HUES48 (cell line): Measurements from ENCODE around the gene STK40.

Experiments
- H3K27ac ChIP-seq: one replicate; pipeline ENCODE4 v1.7.0; 2013; ENCODE audit warnings: low read depth, low read length, inconsistent platforms
- H3K27me3 ChIP-seq: 2 replicates; pipeline ENCODE4 v1.6.1; 2013; ENCODE audit warnings: mild to moderate bottlenecking, low read length; ENCODE audit not compliant: control insufficient read depth, insufficient read depth
- H3K36me3 ChIP-seq: 2 replicates; pipeline ENCODE4 v1.6.1; 2013; ENCODE audit warnings: low read length; ENCODE audit not compliant: control insufficient read depth, insufficient read depth
- H3K4me1 ChIP-seq: 2 replicates; pipeline ENCODE4 v1.6.1; 2013; ENCODE audit warnings: mild to moderate bottlenecking, low read length; ENCODE audit not compliant: control insufficient read depth, insufficient read depth
- H3K4me3 ChIP-seq: 2 replicates; pipeline ENCODE4 v1.5.1; 2013; ENCODE audit warnings: mild to moderate bottlenecking, low read depth, low read length
- H3K9ac ChIP-seq: 2 replicates; pipeline ENCODE4 v1.6.1; 2013; ENCODE audit warnings: mild to moderate bottlenecking, low read depth, low read length, moderate library complexity
- H3K9me3 ChIP-seq: 2 replicates; pipeline ENCODE4 v1.6.1; 2013; ENCODE audit warnings: low read length; ENCODE audit not compliant: control insufficient read depth, insufficient read depth

Gene STK40

GRCh38 chr1:36385410-36386264, at the start of gene STK40:
Gene STK40 (minus strand): TSS chr1:36385924. CDS start chr1:36361332, 24,592 bp downstream.
- Histone ChIP-seq H3K27ac (peak within 1 kb of the TSS; percentile 99), H3K9me3 (no peaks in the 10 kb centered on the region), H3K27me3 (no peaks in the 10 kb centered on the region), H3K9ac (peak within 1 kb of the TSS; percentile 96), H3K4me3 (peak within 1 kb of the TSS; percentile 88), H3K36me3 (peaks cover 6% of the 10 kb centered on the region), H3K4me1 (peaks cover 19% of the 10 kb centered on the region)

GRCh38 chr1:36433102-36433501, 47.4 kb upstream of the STK40 start:
- no peaks in the 10 kb centered on the region for H3K27me3 ChIP-seq
- no peak overlapping the region for H3K27ac ChIP-seq
- H3K4me3 ChIP-seq: no peak overlapping the region
- no peaks in the 10 kb centered on the region for H3K36me3 ChIP-seq
- no peaks in the 10 kb centered on the region for H3K9me3 ChIP-seq
- H3K4me1 ChIP-seq: no peaks in the 10 kb centered on the region
- no peak overlapping the region for H3K9ac ChIP-seq

- no peaks in the 10 kb centered on the region for H3K27me3 ChIP-seq
- H3K4me3 ChIP-seq: no peak overlapping the region
- no peak overlapping the region for H3K27ac ChIP-seq
- no peaks in the 10 kb centered on the region for H3K9me3 ChIP-seq
- H3K9ac ChIP-seq: no peak overlapping the region
- no peaks in the 10 kb centered on the region for H3K36me3 ChIP-seq
- no peaks in the 10 kb centered on the region for H3K4me1 ChIP-seq
These were observed 46.9 kb upstream of the STK40 start for GRCh38 chr1:36432616-36433015.

DNA sequence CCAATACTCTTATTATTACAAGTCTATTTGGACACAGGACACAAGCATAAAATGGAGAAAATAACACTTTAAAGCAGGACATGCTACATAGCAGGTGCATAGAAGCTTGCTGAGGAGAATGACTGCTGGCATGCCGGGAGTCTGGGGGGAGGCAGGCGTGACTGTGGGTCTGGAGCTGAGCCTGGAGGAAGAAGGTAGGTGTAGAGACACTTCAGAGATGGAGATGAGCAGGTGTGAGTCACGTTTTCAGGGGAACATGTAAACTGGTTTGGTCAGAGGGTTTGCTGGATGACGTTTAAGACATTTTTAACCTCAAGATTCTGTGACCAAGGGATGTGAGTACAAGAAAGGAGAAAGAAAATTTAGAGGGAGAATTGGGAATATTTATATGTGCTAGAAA, 40.1 kb upstream of the STK40 start:
- Histone ChIP-seq H3K27me3 (no peaks in the 10 kb centered on the region), H3K9ac (no peak overlapping the region), H3K4me3 (no peak overlapping the region), H3K36me3 (no peaks in the 10 kb centered on the region), H3K9me3 (no peaks in the 10 kb centered on the region), H3K4me1 (no peaks in the 10 kb centered on the region), H3K27ac (no peak overlapping the region)

DNA sequence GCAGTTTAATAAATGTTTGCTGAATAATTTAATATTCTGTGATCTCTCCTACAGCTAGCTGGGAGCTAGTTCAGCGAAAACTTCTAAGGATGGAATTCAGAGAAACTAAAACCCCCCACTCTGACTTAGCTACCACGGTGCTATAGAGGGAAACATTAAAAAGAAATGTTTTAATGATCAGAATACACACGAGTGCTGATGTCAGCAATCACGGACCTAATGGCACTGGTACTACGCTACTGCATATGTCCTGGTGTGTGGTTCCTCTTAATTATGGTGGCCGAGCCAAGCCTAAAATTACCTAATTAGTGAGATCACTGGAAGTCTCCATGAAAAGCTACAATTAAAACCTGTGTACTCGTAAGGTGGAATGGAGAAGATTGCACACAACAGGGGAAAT, 35.9 kb upstream of the STK40 start:
- H3K4me3 ChIP-seq: no peak overlapping the region
- no peak overlapping the region for H3K27ac ChIP-seq
- no peak overlapping the region for H3K9ac ChIP-seq
- H3K9me3 ChIP-seq: no peaks in the 10 kb centered on the region
- H3K27me3 ChIP-seq: no peaks in the 10 kb centered on the region
- no peaks in the 10 kb centered on the region for H3K4me1 ChIP-seq
- no peaks in the 10 kb centered on the region for H3K36me3 ChIP-seq

DNA sequence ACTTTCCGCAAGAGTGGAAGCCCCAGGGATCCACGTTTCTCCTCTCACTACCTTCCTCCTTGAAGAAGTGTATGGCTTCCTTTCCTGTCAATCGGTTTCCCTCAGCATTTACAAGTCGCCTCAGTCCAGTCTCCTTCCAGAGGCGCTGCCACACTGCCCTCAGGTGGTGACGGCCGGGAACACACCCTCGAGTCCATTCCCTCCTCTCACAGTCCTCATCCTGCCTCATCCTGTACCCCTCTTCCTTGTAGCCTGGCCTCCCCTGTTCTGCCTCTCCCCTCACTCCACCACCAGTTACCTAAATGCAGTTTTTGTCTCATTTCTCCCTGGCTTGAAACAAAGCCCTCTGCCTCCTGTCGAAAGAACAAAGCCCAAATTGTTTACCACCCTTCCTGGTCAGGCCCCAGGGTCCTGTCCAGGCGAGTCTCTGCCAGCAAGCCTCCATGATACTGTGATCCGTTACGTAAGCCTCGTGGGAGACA, 35.2 kb upstream of the STK40 start:
- H3K4me1 ChIP-seq: no peaks in the 10 kb centered on the region
- no peak overlapping the region for H3K4me3 ChIP-seq
- no peak overlapping the region for H3K27ac ChIP-seq
- H3K27me3 ChIP-seq: no peaks in the 10 kb centered on the region
- H3K36me3 ChIP-seq: no peaks in the 10 kb centered on the region
- H3K9me3 ChIP-seq: no peaks in the 10 kb centered on the region
- no peak overlapping the region for H3K9ac ChIP-seq

DNA sequence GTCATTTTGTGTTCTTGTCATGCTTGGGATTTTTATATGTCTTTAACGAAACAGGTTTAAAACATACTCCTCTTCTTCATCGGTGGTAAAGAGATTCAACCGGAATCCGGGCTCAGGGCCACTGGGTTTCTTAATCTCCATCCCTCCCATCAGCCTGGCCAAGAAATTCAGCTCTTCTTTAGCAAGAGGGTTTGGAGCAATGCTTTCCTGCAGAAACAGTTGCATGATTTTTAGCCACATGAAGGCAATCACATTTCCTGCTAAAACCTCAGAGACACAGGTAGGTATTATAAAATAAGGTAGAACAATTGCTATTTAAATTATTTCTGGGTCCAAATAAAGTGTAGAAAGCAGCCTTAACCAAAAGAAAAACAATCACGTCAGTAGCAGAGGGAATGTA, 34.7 kb upstream of the STK40 start:
- Histone ChIP-seq H3K4me3 (no peak overlapping the region), H3K9ac (no peak overlapping the region), H3K27ac (no peak overlapping the region), H3K4me1 (no peaks in the 10 kb centered on the region), H3K36me3 (no peaks in the 10 kb centered on the region), H3K9me3 (no peaks in the 10 kb centered on the region), H3K27me3 (no peaks in the 10 kb centered on the region)

GRCh38 chr1:36419569-36419968, 33.8 kb upstream of the STK40 start:
- Histone ChIP-seq H3K27me3 (no peaks in the 10 kb centered on the region), H3K36me3 (no peaks in the 10 kb centered on the region), H3K27ac (no peak overlapping the region), H3K9me3 (no peaks in the 10 kb centered on the region), H3K9ac (no peak overlapping the region), H3K4me3 (no peak overlapping the region), H3K4me1 (no peaks in the 10 kb centered on the region)

GRCh38 chr1:36419140-36419539, 33.4 kb upstream of the STK40 start:
- Histone ChIP-seq H3K4me1 (no peaks in the 10 kb centered on the region), H3K9me3 (no peaks in the 10 kb centered on the region), H3K27ac (no peak overlapping the region), H3K4me3 (no peak overlapping the region), H3K9ac (no peak overlapping the region), H3K27me3 (no peaks in the 10 kb centered on the region), H3K36me3 (no peaks in the 10 kb centered on the region)

DNA sequence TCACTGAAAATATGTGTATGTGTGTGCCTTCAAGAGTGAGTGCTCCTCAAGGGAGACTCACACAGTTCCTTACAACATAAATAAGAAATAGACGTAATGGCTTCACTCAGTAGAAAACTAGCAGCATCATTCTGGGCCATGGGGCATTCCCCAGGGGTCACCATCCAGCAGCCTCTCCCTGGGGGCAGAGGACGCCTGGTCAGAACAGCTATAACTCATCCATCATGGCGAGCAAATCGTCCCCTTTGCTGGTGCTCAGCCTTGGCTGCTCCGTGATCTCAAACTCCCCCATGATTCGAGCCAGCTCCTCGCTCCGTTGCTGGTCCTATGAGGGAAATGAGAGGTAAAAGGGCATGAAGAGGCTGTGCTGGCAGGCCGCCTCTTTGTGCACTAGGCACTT, 32.2 kb upstream of the STK40 start:
- H3K9ac ChIP-seq: no peak overlapping the region
- H3K36me3 ChIP-seq: no peaks in the 10 kb centered on the region
- no peaks in the 10 kb centered on the region for H3K27me3 ChIP-seq
- H3K4me1 ChIP-seq: no peaks in the 10 kb centered on the region
- no peaks in the 10 kb centered on the region for H3K9me3 ChIP-seq
- H3K27ac ChIP-seq: no peak overlapping the region
- H3K4me3 ChIP-seq: no peak overlapping the region

- H3K36me3 ChIP-seq: no peaks in the 10 kb centered on the region
- H3K27me3 ChIP-seq: no peaks in the 10 kb centered on the region
- no peak overlapping the region for H3K4me3 ChIP-seq
- H3K27ac ChIP-seq: no peak overlapping the region
- peaks cover 3% of the 10 kb centered on the region; the same call in 1 of the 2 replicates for H3K4me1 ChIP-seq
- no peaks in the 10 kb centered on the region for H3K9me3 ChIP-seq
- no peak overlapping the region for H3K9ac ChIP-seq
These were observed 30.1 kb upstream of the STK40 start for GRCh38 chr1:36415661-36416326.
